ENCODE measurements around the gene GID8.

The GID8 gene

GRCh38 chr20:62906209-62906608, 31.7 kb upstream of the GID8 start:
- Histone ChIP-seq H3K9ac (ENCODE audit: low read length) (no peak overlapping the region), H3K27ac (ENCODE audit: low read depth, low read length) (no peak overlapping the region), H3K27me3 (ENCODE audit: control insufficient read depth in 1 of 2, insufficient read depth in 2 of 2, low read length in 2 of 2) (no peaks in the 10 kb centered on the region), H3K36me3 (ENCODE audit: insufficient read depth, low read length) (peaks cover 98% of the 10 kb centered on the region), H3K4me1 (ENCODE audit: insufficient read depth, low read length) (no peaks in the 10 kb centered on the region), H3K4me3 (ENCODE audit: low read depth in 1 of 2, low read length in 2 of 2) (no peak overlapping the region), H3K9me3 (ENCODE audit: low read length) (no peaks in the 10 kb centered on the region)

- no peak overlapping the region for H3K9ac ChIP-seq (ENCODE audit: low read length)
- no peak overlapping the region for H3K4me3 ChIP-seq (ENCODE audit: low read depth in 1 of 2, low read length in 2 of 2)
- H3K4me1 ChIP-seq (ENCODE audit: insufficient read depth, low read length): no peaks in the 10 kb centered on the region
- no peaks in the 10 kb centered on the region for H3K9me3 ChIP-seq (ENCODE audit: low read length)
- H3K27me3 ChIP-seq (ENCODE audit: control insufficient read depth in 1 of 2, insufficient read depth in 2 of 2, low read length in 2 of 2): no peaks in the 10 kb centered on the region
- H3K27ac ChIP-seq (ENCODE audit: low read depth, low read length): no peak overlapping the region
- peaks cover 98% of the 10 kb centered on the region for H3K36me3 ChIP-seq (ENCODE audit: insufficient read depth, low read length)
These were observed 31.1 kb upstream of the GID8 start for GRCh38 chr20:62906647-62907375.

GRCh38 chr20:62907384-62908317, 30.3 kb upstream of the GID8 start:
- H3K4me1 ChIP-seq (ENCODE audit: insufficient read depth, low read length): no peaks in the 10 kb centered on the region
- no peak overlapping the region for H3K9ac ChIP-seq (ENCODE audit: low read length)
- no peak overlapping the region for H3K4me3 ChIP-seq (ENCODE audit: low read depth in 1 of 2, low read length in 2 of 2)
- H3K36me3 ChIP-seq (ENCODE audit: insufficient read depth, low read length): peaks cover 94% of the 10 kb centered on the region
- H3K27ac ChIP-seq (ENCODE audit: low read depth, low read length): no peak overlapping the region
- no peaks in the 10 kb centered on the region for H3K27me3 ChIP-seq (ENCODE audit: control insufficient read depth in 1 of 2, insufficient read depth in 2 of 2, low read length in 2 of 2)
- no peaks in the 10 kb centered on the region for H3K9me3 ChIP-seq (ENCODE audit: low read length)

- Histone ChIP-seq H3K4me1 (ENCODE audit: insufficient read depth, low read length) (peaks cover 11% of the 10 kb centered on the region), H3K27ac (ENCODE audit: low read depth, low read length) (no peak overlapping the region), H3K36me3 (ENCODE audit: insufficient read depth, low read length) (peaks cover 86% of the 10 kb centered on the region), H3K9me3 (ENCODE audit: low read length) (no peaks in the 10 kb centered on the region), H3K9ac (ENCODE audit: low read length) (no peak overlapping the region), H3K27me3 (ENCODE audit: control insufficient read depth in 1 of 2, insufficient read depth in 2 of 2, low read length in 2 of 2) (no peaks in the 10 kb centered on the region), H3K4me3 (ENCODE audit: low read depth in 1 of 2, low read length in 2 of 2) (no peak overlapping the region)
These were observed 28.8 kb upstream of the GID8 start for GRCh38 chr20:62908971-62909791.

GRCh38 chr20:62910217-62910766, 27.7 kb upstream of the GID8 start:
- no peak overlapping the region for H3K9ac ChIP-seq (ENCODE audit: low read length)
- no peaks in the 10 kb centered on the region for H3K9me3 ChIP-seq (ENCODE audit: low read length)
- peaks cover 20% of the 10 kb centered on the region for H3K4me1 ChIP-seq (ENCODE audit: insufficient read depth, low read length)
- H3K27me3 ChIP-seq (ENCODE audit: control insufficient read depth in 1 of 2, insufficient read depth in 2 of 2, low read length in 2 of 2): no peaks in the 10 kb centered on the region
- H3K36me3 ChIP-seq (ENCODE audit: insufficient read depth, low read length): peaks cover 77% of the 10 kb centered on the region
- no peak overlapping the region for H3K4me3 ChIP-seq (ENCODE audit: low read depth in 1 of 2, low read length in 2 of 2)
- H3K27ac ChIP-seq (ENCODE audit: low read depth, low read length): no peak overlapping the region

GRCh38 chr20:62910777-62911497, 27.0 kb upstream of the GID8 start:
- no peaks in the 10 kb centered on the region for H3K9me3 ChIP-seq (ENCODE audit: low read length)
- no peak overlapping the region for H3K9ac ChIP-seq (ENCODE audit: low read length)
- no peak overlapping the region for H3K27ac ChIP-seq (ENCODE audit: low read depth, low read length)
- H3K4me1 ChIP-seq (ENCODE audit: insufficient read depth, low read length): peaks cover 27% of the 10 kb centered on the region
- H3K4me3 ChIP-seq (ENCODE audit: low read depth in 1 of 2, low read length in 2 of 2): no peak overlapping the region
- H3K36me3 ChIP-seq (ENCODE audit: insufficient read depth, low read length): peaks cover 70% of the 10 kb centered on the region
- no peaks in the 10 kb centered on the region for H3K27me3 ChIP-seq (ENCODE audit: control insufficient read depth in 1 of 2, insufficient read depth in 2 of 2, low read length in 2 of 2)

GRCh38 chr20:62911701-62912280, 26.2 kb upstream of the GID8 start:
- Histone ChIP-seq H3K9me3 (ENCODE audit: low read length) (no peaks in the 10 kb centered on the region), H3K4me1 (ENCODE audit: insufficient read depth, low read length) (peaks cover 31% of the 10 kb centered on the region), H3K27me3 (ENCODE audit: control insufficient read depth in 1 of 2, insufficient read depth in 2 of 2, low read length in 2 of 2) (no peaks in the 10 kb centered on the region), H3K4me3 (ENCODE audit: low read depth in 1 of 2, low read length in 2 of 2) (no peak overlapping the region), H3K9ac (ENCODE audit: low read length) (no peak overlapping the region), H3K27ac (ENCODE audit: low read depth, low read length) (no peak overlapping the region), H3K36me3 (ENCODE audit: insufficient read depth, low read length) (peaks cover 62% of the 10 kb centered on the region)

- Histone ChIP-seq H3K4me1 (ENCODE audit: insufficient read depth, low read length) (peaks cover 44% of the 10 kb centered on the region), H3K9me3 (ENCODE audit: low read length) (no peaks in the 10 kb centered on the region), H3K27me3 (ENCODE audit: control insufficient read depth in 1 of 2, insufficient read depth in 2 of 2, low read length in 2 of 2) (no peaks in the 10 kb centered on the region), H3K4me3 (ENCODE audit: low read depth in 1 of 2, low read length in 2 of 2) (no peak overlapping the region), H3K36me3 (ENCODE audit: insufficient read depth, low read length) (peaks cover 48% of the 10 kb centered on the region), H3K27ac (ENCODE audit: low read depth, low read length) (no peak overlapping the region), H3K9ac (ENCODE audit: low read length) (no peak overlapping the region)
These were observed 24.8 kb upstream of the GID8 start for GRCh38 chr20:62913043-62913630.

GRCh38 chr20:62914436-62914835, 23.5 kb upstream of the GID8 start:
- Histone ChIP-seq H3K36me3 (ENCODE audit: insufficient read depth, low read length) (peaks cover 36% of the 10 kb centered on the region), H3K27ac (ENCODE audit: low read depth, low read length) (no peak overlapping the region), H3K9me3 (ENCODE audit: low read length) (no peaks in the 10 kb centered on the region), H3K4me3 (ENCODE audit: low read depth in 1 of 2, low read length in 2 of 2) (no peak overlapping the region), H3K9ac (ENCODE audit: low read length) (no peak overlapping the region), H3K4me1 (ENCODE audit: insufficient read depth, low read length) (peaks cover 57% of the 10 kb centered on the region), H3K27me3 (ENCODE audit: control insufficient read depth in 1 of 2, insufficient read depth in 2 of 2, low read length in 2 of 2) (no peaks in the 10 kb centered on the region)

GRCh38 chr20:62914970-62915457, 22.9 kb upstream of the GID8 start:
- no peak overlapping the region for H3K4me3 ChIP-seq (ENCODE audit: low read depth in 1 of 2, low read length in 2 of 2)
- no peak overlapping the region for H3K27ac ChIP-seq (ENCODE audit: low read depth, low read length)
- H3K9ac ChIP-seq (ENCODE audit: low read length): no peak overlapping the region
- H3K27me3 ChIP-seq (ENCODE audit: control insufficient read depth in 1 of 2, insufficient read depth in 2 of 2, low read length in 2 of 2): no peaks in the 10 kb centered on the region
- no peaks in the 10 kb centered on the region for H3K9me3 ChIP-seq (ENCODE audit: low read length)
- peaks cover 30% of the 10 kb centered on the region for H3K36me3 ChIP-seq (ENCODE audit: insufficient read depth, low read length)
- H3K4me1 ChIP-seq (ENCODE audit: insufficient read depth, low read length): peaks cover 63% of the 10 kb centered on the region
